Measurements from ENCODE around the gene FBXL16.
A peak's percentile ranks its signal among the peaks of the same experiment; 100 is the strongest.

Gene FBXL16

GRCh38 chr16:648071-648780 is 57.4 kb downstream of the FBXL16 start:
- Mint-ChIP-seq H3K4me1 (peaks cover 59% of the 10 kb centered on the region), H3K27ac (peak overlapping the region; percentile 87), H3K27me3 (no peaks in the 10 kb centered on the region), H3K4me3 (peak overlapping the region; percentile 87), H3K36me3 (peaks cover 11% of the 10 kb centered on the region), H3K9me3 (no peaks in the 10 kb centered on the region)
- peak; percentile 32 for ATAC-seq

- no peak for ATAC-seq
- H3K4me3 Mint-ChIP-seq: peak overlapping the region; percentile 52
- peaks cover 11% of the 10 kb centered on the region for H3K36me3 Mint-ChIP-seq
- H3K27ac Mint-ChIP-seq: peak overlapping the region; percentile 51
- H3K27me3 Mint-ChIP-seq: no peaks in the 10 kb centered on the region
- peaks cover 67% of the 10 kb centered on the region for H3K4me1 Mint-ChIP-seq
- H3K9me3 Mint-ChIP-seq: no peaks in the 10 kb centered on the region
Measured at GRCh38 chr16:647173-647902, 58.3 kb downstream of the FBXL16 start.

- H3K27me3 Mint-ChIP-seq: no peaks in the 10 kb centered on the region
- peak overlapping the region; percentile 52 for H3K4me3 Mint-ChIP-seq
- H3K9me3 Mint-ChIP-seq: no peaks in the 10 kb centered on the region
- peaks cover 67% of the 10 kb centered on the region for H3K4me1 Mint-ChIP-seq
- no peak for ATAC-seq
- peaks cover 11% of the 10 kb centered on the region for H3K36me3 Mint-ChIP-seq
- peak overlapping the region; percentile 51 for H3K27ac Mint-ChIP-seq
Measured at GRCh38 chr16:646679-647172, 58.9 kb downstream of the FBXL16 start.

- Mint-ChIP-seq H3K27ac (no peak overlapping the region), H3K27me3 (no peaks in the 10 kb centered on the region), H3K4me1 (peaks cover 67% of the 10 kb centered on the region), H3K4me3 (no peak overlapping the region), H3K36me3 (peaks cover 11% of the 10 kb centered on the region), H3K9me3 (no peaks in the 10 kb centered on the region)
- ATAC-seq: no peak
Measured at GRCh38 chr16:645852-646678, 59.5 kb downstream of the FBXL16 start.

GRCh38 chr16:644556-644955 is 61.0 kb downstream of the FBXL16 start:
- Mint-ChIP-seq H3K36me3 (peaks cover 11% of the 10 kb centered on the region), H3K27me3 (no peaks in the 10 kb centered on the region), H3K4me1 (peaks cover 72% of the 10 kb centered on the region), H3K4me3 (peak overlapping the region; percentile 63), H3K27ac (peak overlapping the region; percentile 81), H3K9me3 (no peaks in the 10 kb centered on the region)
- no peak for ATAC-seq

- H3K36me3 Mint-ChIP-seq: peaks cover 11% of the 10 kb centered on the region
- no peak for ATAC-seq
Measured at GRCh38 chr16:643050-643368, 62.6 kb downstream of the FBXL16 start.

More at GRCh38 chr16:643050-643368, 62.6 kb downstream of the FBXL16 start:
- Mint-ChIP-seq H3K4me1 (peaks cover 81% of the 10 kb centered on the region), H3K27ac (peak overlapping the region; percentile 81), H3K4me3 (peak overlapping the region; percentile 82), H3K9me3 (no peaks in the 10 kb centered on the region), H3K27me3 (no peaks in the 10 kb centered on the region)
